PC-3 (cell line): Measurements from ENCODE around the gene C2.

Source experiments
- CTCF ChIP-seq: fragments of 300-600 bp; sonication (generic); conservative IDR thresholded peaks from 2 replicates; pipeline ENCODE4 v1.5.1; 2017; ENCODE audit warnings: antibody characterized with exemption, low read depth, mild to moderate bottlenecking, low read length
- EZH2 ChIP-seq: fragments of 300-600 bp; sonication (generic); IDR thresholded peaks from one replicate; pipeline ENCODE4 v1.6.1; 2017; ENCODE audit warnings: antibody characterized with exemption, mild to moderate bottlenecking, low read length; ENCODE audit not compliant: unreplicated experiment

- TF ChIP-seq EZH2 (no peak), CTCF (0 out of 2 replicates have a peak, but pooled peaks have one; percentile 24)
Measured at GRCh38 chr6:31898383-31899011, 29.0 kb upstream of the C2 start.
